ENCODE data around the gene STK32B. TPM values are rescaled to one million over a fixed set of nuclear protein-coding genes. Genes with fewer than 3 reads are reported as not detected.

STK32B gene
- total RNA-seq, 4 donors from 2014 or later, result 1.6 to 3.4 (median 1.9) TPM

DNA sequence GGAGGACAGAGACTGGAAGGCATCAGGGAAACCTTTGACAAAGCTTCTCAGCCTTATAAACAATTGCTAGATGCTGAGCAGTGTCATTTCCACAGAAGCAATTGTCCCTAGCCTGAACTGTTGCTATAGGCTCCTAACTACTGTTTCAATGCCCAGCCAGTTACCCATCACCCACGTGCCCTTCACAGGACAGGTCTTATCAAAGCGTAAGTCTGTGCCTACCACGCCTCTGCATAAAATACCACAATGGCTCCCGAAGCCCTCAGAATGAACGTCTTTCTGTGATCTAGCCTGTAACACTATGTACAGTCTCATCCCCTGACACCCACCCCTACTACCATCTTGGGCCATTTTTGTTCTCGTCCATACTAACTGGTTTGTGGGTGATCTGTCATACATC, 134.3 kb downstream of the STK32B start:
- intact Hi-C loops (cut with DNase I; ENCODE audit: low total_unique reads), result no loop called here
- TF ChIP-seq, protein P1, sequence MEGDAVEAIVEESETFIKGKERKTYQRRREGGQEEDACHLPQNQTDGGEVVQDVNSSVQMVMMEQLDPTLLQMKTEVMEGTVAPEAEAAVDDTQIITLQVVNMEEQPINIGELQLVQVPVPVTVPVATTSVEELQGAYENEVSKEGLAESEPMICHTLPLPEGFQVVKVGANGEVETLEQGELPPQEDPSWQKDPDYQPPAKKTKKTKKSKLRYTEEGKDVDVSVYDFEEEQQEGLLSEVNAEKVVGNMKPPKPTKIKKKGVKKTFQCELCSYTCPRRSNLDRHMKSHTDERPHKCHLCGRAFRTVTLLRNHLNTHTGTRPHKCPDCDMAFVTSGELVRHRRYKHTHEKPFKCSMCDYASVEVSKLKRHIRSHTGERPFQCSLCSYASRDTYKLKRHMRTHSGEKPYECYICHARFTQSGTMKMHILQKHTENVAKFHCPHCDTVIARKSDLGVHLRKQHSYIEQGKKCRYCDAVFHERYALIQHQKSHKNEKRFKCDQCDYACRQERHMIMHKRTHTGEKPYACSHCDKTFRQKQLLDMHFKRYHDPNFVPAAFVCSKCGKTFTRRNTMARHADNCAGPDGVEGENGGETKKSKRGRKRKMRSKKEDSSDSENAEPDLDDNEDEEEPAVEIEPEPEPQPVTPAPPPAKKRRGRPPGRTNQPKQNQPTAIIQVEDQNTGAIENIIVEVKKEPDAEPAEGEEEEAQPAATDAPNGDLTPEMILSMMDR (IDR thresholded peaks at IDR 0.05), result no peak
- no peak for TF ChIP-seq POLR2A (IDR thresholded peaks at IDR 0.05)
- WGBS, 2 donors, result 90 to 92% methylated on average over 6 of the region's 6 CpGs
- no peak overlapping the region for H3K4me3 ChIP-seq (ENCODE audit: low read depth, poor library complexity, severe bottlenecking)
- no peak for DNase-seq (ENCODE audit: low spot score in 2 of 2)

DNA sequence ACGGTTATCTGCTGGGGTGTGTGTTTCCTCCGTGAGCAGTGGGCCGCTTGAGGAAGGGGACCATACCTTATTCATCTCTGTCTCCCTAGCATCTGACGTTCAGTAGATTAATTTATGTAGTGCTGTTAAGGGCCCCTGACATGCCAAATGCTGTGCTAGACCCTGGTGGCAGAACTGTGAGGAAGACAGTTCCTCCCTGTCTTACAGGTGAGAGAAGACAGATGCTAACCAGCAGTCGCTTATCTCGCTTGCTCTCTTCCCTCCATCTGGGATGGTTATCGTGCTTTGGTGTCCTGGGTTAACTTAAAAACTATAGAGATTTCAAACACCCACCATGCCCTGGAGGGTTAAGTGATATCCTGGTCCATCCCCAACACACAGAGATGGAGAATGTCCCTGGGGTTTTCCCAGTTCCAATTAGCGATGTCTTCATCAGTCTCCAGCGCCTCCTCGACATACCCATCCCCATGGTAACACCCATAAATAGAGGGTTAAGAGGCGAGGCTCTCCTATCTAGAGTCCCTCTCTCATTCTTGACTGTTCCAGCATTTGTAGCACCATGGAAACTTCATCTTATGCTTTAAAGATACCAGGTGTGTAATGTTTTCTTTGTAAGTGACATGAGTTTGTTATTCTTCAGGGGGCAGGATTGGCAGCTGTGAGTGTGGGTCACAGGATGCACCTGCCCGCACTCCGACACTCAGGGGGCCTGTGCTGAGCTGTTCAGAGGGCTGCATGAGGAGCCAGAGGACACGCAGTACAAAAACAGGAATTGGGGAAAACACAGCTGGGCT, 135.2 kb downstream of the STK32B start:
- H3K4me3 ChIP-seq (ENCODE audit: low read depth, poor library complexity, severe bottlenecking), result no peak overlapping the region
- 49 to 54% methylated on average over 14 of the region's 14 CpGs for WGBS, 2 donors
- no peak for TF ChIP-seq POLR2A (IDR thresholded peaks at IDR 0.05)
- TF ChIP-seq, protein P1 (IDR thresholded peaks at IDR 0.05), result no peak
- DNase-seq (ENCODE audit: low spot score in 2 of 2), result no peak
- intact Hi-C loops (cut with DNase I; ENCODE audit: low total_unique reads), result no loop called here

DNA sequence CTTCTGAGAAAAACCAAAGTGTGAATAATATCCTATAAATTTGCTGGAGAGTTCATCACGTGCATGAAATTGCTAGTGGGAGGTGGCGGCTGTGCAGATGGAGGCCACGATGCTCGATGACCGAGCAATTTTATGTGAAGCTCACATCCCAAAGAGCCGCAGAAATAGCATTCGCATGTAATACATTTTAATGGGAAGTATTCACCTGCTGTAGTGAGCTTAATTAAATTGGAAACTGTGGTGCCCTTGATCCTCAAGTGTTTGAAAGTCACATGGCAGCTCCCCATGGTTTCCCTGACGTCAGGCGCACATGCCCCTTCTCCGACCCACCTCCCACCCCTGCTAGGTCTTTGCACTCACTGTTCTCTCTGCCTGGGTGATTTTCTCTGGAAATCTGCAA, 136.8 kb downstream of the STK32B start:
- WGBS, 2 donors, result 81 to 87% methylated on average over 10 of the region's 10 CpGs
- H3K4me3 ChIP-seq (ENCODE audit: low read depth, poor library complexity, severe bottlenecking), result no peak overlapping the region
- intact Hi-C loops (cut with DNase I; ENCODE audit: low total_unique reads), result no loop called here
- TF ChIP-seq, protein P1 (IDR thresholded peaks at IDR 0.05), result no peak
- TF ChIP-seq POLR2A (IDR thresholded peaks at IDR 0.05), result no peak
- no peak for DNase-seq (ENCODE audit: low spot score in 2 of 2)

DNA sequence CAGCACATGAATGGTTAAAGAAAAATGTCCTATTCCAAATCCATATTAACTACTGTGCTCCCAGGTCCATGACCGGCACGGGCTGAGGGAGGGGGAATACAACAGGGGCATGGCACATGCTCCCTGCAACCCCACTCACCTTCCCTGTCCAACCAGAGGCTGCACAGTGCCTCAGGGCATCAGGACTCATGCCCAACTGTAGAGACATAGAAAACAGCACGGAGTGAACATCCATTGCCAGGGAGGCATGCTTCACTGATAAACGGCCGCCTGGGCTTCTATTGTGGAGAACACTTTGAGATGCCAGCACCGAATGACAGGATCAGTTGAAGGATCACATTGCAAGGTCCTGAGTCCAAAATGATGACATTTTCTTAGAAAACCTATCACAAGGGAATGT, 140.6 kb downstream of the STK32B start:
- no peak for DNase-seq (ENCODE audit: low spot score in 2 of 2)
- intact Hi-C loops (cut with DNase I; ENCODE audit: low total_unique reads), result no loop called here
- H3K4me3 ChIP-seq (ENCODE audit: low read depth, poor library complexity, severe bottlenecking), result no peak overlapping the region
- WGBS, 2 donors, result 66 to 72% methylated on average over 6 of the region's 6 CpGs
- TF ChIP-seq, protein P1 (IDR thresholded peaks at IDR 0.05), result no peak
- TF ChIP-seq POLR2A (IDR thresholded peaks at IDR 0.05), result no peak

DNA sequence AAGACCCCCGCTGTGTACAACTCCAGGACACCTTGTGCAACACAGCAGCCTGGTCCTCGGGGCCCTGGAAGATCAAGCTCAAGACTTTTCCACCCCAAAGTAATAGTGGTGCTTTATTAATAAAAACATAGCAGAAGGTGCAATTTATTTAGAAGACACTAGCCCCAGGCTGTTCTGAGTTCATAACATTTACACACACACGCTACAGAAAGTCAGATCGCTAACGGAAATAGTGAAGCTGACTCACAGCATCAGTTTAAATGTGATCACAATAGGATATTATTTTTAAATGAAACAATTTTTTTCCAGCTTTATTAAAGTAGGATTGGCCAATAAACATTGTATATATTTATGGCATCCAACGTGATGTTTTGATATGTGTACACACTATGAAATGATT, 141.0 kb downstream of the STK32B start:
- intact Hi-C loops (cut with DNase I; ENCODE audit: low total_unique reads), result no loop called here
- no peak for DNase-seq (ENCODE audit: low spot score in 2 of 2)
- H3K4me3 ChIP-seq (ENCODE audit: low read depth, poor library complexity, severe bottlenecking), result no peak overlapping the region
- TF ChIP-seq POLR2A (IDR thresholded peaks at IDR 0.05), result no peak
- TF ChIP-seq, protein P1 (IDR thresholded peaks at IDR 0.05), result no peak
- WGBS, 2 donors, result 72% methylated on average over 6 of the region's 6 CpGs

DNA sequence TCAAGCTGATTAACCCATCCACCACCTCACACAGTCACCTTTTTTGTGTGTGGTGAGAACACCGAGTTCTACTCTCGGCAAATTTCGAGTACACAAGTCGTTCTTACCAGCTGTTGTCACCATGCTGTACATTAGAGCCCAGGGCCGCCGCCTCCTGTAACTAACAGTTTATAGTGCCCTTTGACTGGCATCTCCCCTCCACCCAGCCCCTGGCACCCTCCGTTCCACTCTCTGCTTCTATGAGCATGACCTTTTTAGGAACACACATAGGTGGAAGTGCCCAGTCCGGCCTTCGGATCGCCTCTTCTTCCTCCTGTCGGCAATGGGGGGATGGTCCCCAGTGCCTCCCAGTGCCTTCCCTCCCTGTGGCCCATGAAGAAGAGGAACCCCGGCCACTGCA, 141.4 kb downstream of the STK32B start:
- DNase-seq (ENCODE audit: low spot score in 2 of 2), result no peak
- TF ChIP-seq, protein P1 (IDR thresholded peaks at IDR 0.05), result no peak
- no peak overlapping the region for H3K4me3 ChIP-seq (ENCODE audit: low read depth, poor library complexity, severe bottlenecking)
- intact Hi-C loops (cut with DNase I; ENCODE audit: low total_unique reads), result no loop called here
- 83 to 84% methylated on average over 12 of the region's 12 CpGs for WGBS, 2 donors

All from lower leg skin (tissue), 4 donors.